Islet precursor cell (in vitro differentiated cells): ENCODE measurements around the gene ABAT.
"Not testable (repeated sequence)": the region's sequence is repeated elsewhere in the genome, so short reads cannot be mapped to it uniquely, and the experiment has no call there.

ENCODE experiments used
- DNase-seq: peaks from one replicate; pipeline ENCODE4 v3.0.0-alpha.2; 2018

Gene ABAT

DNA sequence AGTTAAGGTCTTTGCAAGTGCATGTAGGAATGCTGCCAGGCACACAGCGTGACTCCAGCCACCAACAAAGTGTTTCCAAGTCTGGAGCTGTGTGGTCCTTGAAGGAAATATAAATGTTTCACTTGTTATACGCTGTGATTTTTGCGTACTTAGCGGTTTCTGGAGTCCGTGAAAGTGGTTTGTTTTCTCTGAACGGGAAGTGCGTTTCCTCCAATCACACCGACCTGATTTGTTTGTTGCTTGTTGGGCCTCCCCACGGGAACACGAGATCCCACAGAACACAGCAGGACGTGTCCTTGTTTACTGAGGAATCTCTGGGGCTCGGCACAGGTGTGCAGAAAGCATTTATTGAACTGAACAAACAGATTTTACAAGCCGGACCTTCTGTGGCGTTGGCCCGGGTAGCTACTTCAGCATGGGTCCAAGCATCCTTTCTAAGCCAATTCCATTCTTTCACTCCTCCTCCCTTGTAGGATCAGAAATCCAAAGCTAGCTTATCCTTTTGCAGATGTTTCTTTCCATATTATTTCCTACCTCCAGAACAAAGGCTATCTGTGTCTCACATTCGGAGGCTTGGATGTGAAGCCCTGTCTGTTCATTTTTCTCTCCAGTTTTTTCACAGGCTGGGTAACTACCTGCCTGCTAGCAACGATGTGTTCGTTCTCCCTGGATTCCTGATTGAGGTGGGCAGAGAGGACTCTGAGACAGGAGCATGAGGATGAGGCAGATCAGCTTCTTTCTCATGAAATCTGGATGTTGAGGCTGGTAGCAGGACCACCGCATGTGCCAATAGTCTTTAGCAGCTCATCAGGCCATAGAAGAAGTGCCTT, 44.6 kb downstream of the ABAT start:
- DNase-seq, result no peak

GRCh38 chr16:8720080-8720966, 45.9 kb downstream of the ABAT start:
- peak; percentile 89 for DNase-seq

DNA sequence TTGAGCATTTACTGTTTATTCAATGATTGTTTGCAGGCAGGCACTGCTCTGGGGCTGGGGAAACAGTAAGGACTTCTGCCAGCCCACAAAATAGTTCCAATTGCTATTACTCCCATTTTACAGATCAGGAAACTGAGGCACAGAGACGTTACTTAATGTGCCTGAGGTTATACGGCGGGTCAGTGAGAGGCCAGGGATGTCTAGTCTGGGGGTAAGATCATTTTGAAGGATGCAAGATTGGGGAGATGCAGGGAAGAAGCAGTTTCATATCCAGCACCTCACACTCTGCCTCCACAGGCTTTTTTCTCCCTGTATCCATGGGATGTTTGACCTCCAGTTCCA, 46.5 kb downstream of the ABAT start:
- no peak for DNase-seq

GRCh38 chr16:8721336-8722024, 47.1 kb downstream of the ABAT start:
- no peak for DNase-seq

GRCh38 chr16:8722025-8722348, 47.6 kb downstream of the ABAT start:
- DNase-seq, result no peak

DNA sequence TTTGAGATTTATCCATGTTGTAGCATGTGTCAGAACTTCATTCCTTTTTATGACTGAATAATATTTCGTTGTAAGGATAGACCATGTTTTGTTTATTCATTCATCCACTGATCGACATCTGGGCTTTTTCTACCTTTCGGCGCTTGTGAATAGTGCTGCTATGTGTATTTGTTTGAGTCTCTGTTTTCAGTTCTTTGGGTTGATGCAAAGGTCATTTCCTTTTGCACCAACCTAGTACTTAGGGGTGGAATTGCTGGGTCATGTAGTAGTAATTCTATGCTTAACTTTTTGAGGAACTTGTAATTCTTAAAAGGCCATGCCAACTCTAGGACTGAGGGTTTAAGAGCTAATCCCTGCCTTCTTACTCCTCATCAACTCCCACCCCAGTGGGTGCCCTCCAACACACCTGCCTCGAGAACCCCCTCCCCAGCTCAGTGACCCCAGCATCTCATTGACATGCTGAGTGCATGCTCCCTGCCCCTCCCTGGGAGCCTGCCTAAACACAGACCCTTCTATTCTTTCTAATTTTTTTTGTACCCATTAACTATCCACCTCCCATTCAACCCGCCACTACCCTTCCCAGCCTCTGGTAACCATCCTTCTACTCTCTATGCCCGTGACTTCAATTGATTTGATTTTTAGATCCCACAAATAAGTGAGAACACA, 51.2 kb downstream of the ABAT start:
- DNase-seq, result no peak

GRCh38 chr16:8727131-8727806, 52.9 kb downstream of the ABAT start:
- DNase-seq, result no peak

- DNase-seq, result no peak
Measured at GRCh38 chr16:8727857-8728618, 53.6 kb downstream of the ABAT start.

- no peak for DNase-seq
Measured at GRCh38 chr16:8729779-8730334, 55.4 kb downstream of the ABAT start.

DNA sequence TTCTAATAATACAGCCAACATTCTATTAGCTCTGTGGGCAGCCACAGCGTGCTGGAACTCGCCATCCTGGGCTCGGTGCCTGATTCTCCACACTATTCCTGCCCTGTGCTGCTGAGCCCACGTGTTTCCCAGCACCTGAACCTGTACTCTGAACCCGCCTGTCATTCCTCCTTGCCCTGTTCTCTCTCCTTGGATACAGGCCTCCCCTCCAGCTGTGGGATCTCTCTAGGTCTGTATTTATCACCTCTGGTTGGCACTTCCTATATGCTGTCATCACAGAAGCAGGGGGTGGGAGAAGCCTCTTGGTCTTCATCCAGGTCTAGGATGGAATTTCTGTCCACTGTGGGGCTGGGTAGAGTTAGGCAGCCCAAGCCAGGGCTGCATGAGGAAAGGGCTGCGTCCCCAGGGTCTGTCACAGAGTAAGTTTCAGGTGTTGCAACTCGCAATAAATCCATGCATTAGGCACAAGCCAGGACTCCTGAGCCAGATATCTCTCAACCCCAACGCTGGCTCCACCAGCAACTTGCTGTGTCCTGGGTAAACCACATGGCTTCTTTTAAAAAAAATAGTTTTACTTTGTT, 56.0 kb downstream of the ABAT start:
- DNase-seq, result no peak

DNA sequence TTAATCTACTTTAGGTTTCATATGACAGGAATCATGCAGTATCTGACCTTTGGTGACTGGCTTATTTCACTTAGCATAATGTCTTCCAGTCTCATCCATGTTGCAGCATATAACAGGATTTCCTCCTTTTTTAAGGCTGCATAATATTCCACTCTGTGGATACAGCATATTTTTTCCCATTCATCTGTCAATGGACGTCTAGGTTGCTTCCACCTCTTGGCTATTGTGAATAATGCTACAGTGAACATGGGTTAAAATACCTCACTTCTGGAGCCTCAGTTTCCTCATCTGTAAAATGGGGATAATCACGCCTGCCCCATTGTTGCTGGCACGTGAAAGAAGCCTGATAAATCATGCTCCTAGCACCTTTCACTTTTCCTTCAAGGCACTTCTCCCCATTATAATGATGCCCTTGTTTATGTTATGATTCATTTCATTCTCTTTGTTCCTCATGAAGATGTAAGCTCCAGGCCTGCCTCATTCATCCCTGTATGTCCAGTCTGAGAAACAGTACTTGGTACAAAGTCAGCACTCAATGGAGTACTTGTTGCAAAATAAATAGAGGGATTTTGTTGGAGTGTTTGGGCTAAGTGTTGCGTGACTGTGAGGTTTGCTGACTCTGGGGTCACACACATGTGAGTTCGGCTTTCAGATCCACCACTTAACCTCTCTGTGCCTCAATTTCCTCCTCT, 59.6 kb downstream of the ABAT start:
- DNase-seq, result no peak

DNA sequence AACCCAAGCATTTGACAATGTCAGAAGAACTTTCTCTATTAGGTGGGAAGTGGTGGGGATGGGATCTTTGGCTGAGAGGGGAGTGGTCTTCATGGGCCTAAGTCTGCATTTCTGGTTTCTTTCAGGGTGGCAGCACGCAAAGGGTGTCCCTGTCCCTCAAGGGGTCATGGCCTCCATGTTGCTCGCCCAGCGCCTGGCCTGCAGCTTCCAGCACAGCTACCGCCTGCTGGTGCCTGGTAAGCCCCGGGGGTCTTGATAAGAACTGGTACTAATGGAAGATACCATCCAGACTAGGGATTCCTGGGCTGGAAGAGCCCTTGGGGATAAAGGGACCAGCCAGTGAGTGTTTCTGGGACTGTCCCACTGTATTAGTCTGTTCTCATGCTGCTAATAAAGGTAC, 61.2 kb downstream of the ABAT start:
- no peak for DNase-seq

- DNase-seq, result no peak
Measured at GRCh38 chr16:8736123-8736668, 61.8 kb downstream of the ABAT start.

- DNase-seq, result no peak
Measured at GRCh38 chr16:8739151-8739550, 64.7 kb downstream of the ABAT start.

DNA sequence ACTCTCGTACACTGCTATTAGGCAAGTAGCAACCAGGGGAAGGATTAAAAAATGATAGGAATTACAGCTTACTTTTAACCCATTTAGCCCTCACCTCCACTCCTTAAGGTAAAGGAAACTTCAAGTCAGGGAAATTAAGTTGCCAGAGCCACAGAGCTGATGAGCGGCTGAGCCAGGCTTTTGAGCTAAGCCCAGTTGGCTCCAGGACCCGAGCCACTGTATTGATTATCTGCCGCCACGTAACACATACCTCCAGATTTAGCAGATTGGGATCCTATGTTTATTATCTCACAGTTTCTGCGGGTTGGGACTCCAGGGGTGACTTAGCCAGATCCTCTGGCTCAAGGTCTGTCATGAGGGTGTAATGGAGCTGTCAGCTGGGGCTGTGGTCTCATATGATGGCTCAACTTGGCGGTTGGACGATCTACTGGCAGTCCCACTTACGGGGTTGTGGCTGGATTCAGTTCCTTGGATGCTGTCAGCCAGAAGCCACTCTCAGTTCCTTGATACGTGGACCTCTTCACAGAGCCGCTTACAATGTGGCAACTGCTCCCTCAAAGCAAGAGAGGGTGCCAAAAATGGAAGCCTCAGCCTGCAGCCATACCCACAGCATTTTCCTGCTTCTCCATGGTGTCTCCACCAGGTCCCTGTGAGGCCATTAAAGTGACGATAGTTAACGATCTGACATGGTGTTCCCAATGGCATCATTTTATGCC, 65.7 kb downstream of the ABAT start:
- no peak for DNase-seq

DNA sequence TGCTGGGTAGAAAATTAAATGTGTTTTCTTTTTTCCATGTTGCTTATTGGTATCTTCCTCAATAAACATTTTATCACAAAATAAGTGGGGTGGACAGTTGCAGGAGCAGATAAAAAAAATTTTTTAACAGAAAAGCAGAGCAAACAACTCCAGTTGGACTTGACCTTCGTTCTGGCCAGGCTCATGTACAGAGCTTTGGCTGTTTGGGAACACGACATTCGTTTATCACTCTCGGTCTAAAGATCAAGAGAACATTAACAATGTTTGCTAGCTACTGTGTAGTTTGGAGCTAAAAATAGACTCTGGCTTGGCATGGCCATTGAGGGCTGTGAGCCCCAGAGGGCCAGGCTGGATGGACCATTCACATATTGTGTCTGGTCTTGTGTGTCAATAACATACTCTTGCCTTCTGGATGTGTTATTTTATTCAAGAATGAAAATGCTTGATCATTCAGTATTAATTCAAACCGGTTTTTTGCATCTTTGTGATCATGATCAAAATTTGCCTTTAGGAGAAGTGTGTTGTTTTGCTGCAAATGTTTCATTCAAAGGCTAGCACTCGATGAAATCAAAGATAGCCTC, 66.4 kb downstream of the ABAT start:
- DNase-seq, result no peak

GRCh38 chr16:8741636-8742035, 67.2 kb downstream of the ABAT start:
- DNase-seq, result no peak

- no peak for DNase-seq
Measured at GRCh38 chr16:8742068-8742467, 67.7 kb downstream of the ABAT start.

DNA sequence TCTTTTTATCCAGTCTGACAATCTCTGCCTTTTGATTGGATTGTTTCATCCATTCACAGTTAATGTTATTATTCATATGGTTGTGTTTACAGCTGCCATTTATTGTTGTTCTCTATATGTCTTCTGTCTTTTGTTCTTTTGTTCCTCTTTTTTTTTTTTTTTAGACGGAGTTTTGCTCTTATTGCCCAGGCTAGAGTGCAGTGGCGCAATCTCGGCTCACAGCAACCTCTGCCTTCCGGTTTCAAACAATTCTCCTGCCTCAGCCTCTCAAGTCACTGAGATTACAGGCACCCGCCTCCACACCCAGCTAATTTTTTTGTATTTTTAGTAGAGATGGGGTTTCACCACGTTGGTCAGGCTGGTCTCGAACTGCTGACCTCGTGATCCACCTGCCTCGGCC, 74.5 kb downstream of the ABAT start:
- not testable (repeated sequence) for DNase-seq
